LNCAP (cell line): ENCODE measurements around the gene ANP32B.

Experiments
- CTCF ChIP-seq: fragments of 450-650 bp; IDR thresholded peaks from 2 replicates; pipeline ENCODE4 v1.5.1; 2017; ENCODE audit warnings: mild to moderate bottlenecking

The ANP32B gene

GRCh38 chr9:98064623-98065392, 81.7 kb downstream of the ANP32B start:
- no peak for TF ChIP-seq CTCF
